HUES48 (cell line): ENCODE measurements around the gene IDUA.

Experiments
- H3K27ac ChIP-seq: one replicate; pipeline ENCODE4 v1.7.0; 2013; ENCODE audit warnings: low read depth, low read length, inconsistent platforms
- H3K27me3 ChIP-seq: 2 replicates; pipeline ENCODE4 v1.6.1; 2013; ENCODE audit warnings: mild to moderate bottlenecking, low read length; ENCODE audit not compliant: control insufficient read depth, insufficient read depth
- H3K36me3 ChIP-seq: 2 replicates; pipeline ENCODE4 v1.6.1; 2013; ENCODE audit warnings: low read length; ENCODE audit not compliant: control insufficient read depth, insufficient read depth
- H3K4me1 ChIP-seq: 2 replicates; pipeline ENCODE4 v1.6.1; 2013; ENCODE audit warnings: mild to moderate bottlenecking, low read length; ENCODE audit not compliant: control insufficient read depth, insufficient read depth
- H3K4me3 ChIP-seq: 2 replicates; pipeline ENCODE4 v1.5.1; 2013; ENCODE audit warnings: mild to moderate bottlenecking, low read depth, low read length
- H3K9ac ChIP-seq: 2 replicates; pipeline ENCODE4 v1.6.1; 2013; ENCODE audit warnings: mild to moderate bottlenecking, low read depth, low read length, moderate library complexity
- H3K9me3 ChIP-seq: 2 replicates; pipeline ENCODE4 v1.6.1; 2013; ENCODE audit warnings: low read length; ENCODE audit not compliant: control insufficient read depth, insufficient read depth

The IDUA gene

GRCh38 chr4:950136-951020, 36.5 kb upstream of the IDUA start:
- Histone ChIP-seq H3K9ac (no peak overlapping the region), H3K9me3 (no peaks in the 10 kb centered on the region), H3K4me1 (peaks cover 4% of the 10 kb centered on the region; the same call in 1 of the 2 replicates), H3K36me3 (no peaks in the 10 kb centered on the region), H3K4me3 (no peak overlapping the region), H3K27ac (no peak overlapping the region), H3K27me3 (no peaks in the 10 kb centered on the region)

- no peaks in the 10 kb centered on the region for H3K9me3 ChIP-seq
- H3K9ac ChIP-seq, result no peak overlapping the region
- H3K4me3 ChIP-seq, result no peak overlapping the region
- H3K4me1 ChIP-seq, result no peaks in the 10 kb centered on the region
- H3K27me3 ChIP-seq, result no peaks in the 10 kb centered on the region
- H3K27ac ChIP-seq, result no peak overlapping the region
- H3K36me3 ChIP-seq, result no peaks in the 10 kb centered on the region
Observed at GRCh38 chr4:951186-951585, 35.7 kb upstream of the IDUA start.

- Histone ChIP-seq H3K4me1 (no peaks in the 10 kb centered on the region), H3K27me3 (no peaks in the 10 kb centered on the region), H3K4me3 (no peak overlapping the region), H3K27ac (no peak overlapping the region), H3K9ac (no peak overlapping the region), H3K9me3 (no peaks in the 10 kb centered on the region), H3K36me3 (no peaks in the 10 kb centered on the region)
Observed at GRCh38 chr4:951594-952468, 35.0 kb upstream of the IDUA start.

- no peak overlapping the region for H3K9ac ChIP-seq
Observed at GRCh38 chr4:952881-953573, 33.8 kb upstream of the IDUA start.

GRCh38 chr4:953574-953915, 33.3 kb upstream of the IDUA start:
- no peak overlapping the region for H3K9ac ChIP-seq
- no peaks in the 10 kb centered on the region for H3K27me3 ChIP-seq
- H3K27ac ChIP-seq, result no peak overlapping the region
- H3K4me3 ChIP-seq, result no peak overlapping the region
- no peaks in the 10 kb centered on the region for H3K36me3 ChIP-seq
- no peaks in the 10 kb centered on the region for H3K4me1 ChIP-seq
- H3K9me3 ChIP-seq, result no peaks in the 10 kb centered on the region

More at GRCh38 chr4:952881-953573, 33.8 kb upstream of the IDUA start:
- no peak overlapping the region for H3K27ac ChIP-seq
- no peaks in the 10 kb centered on the region for H3K4me1 ChIP-seq
- no peak overlapping the region for H3K4me3 ChIP-seq
- H3K9me3 ChIP-seq, result no peaks in the 10 kb centered on the region
- no peaks in the 10 kb centered on the region for H3K27me3 ChIP-seq
- no peaks in the 10 kb centered on the region for H3K36me3 ChIP-seq

- no peaks in the 10 kb centered on the region for H3K9me3 ChIP-seq
- no peak overlapping the region for H3K4me3 ChIP-seq
- no peaks in the 10 kb centered on the region for H3K27me3 ChIP-seq
- H3K27ac ChIP-seq, result no peak overlapping the region
- H3K9ac ChIP-seq, result no peak overlapping the region
- H3K36me3 ChIP-seq, result no peaks in the 10 kb centered on the region
- no peaks in the 10 kb centered on the region for H3K4me1 ChIP-seq
Observed at GRCh38 chr4:954211-955020, 32.4 kb upstream of the IDUA start.

- H3K4me1 ChIP-seq, result no peaks in the 10 kb centered on the region
- H3K36me3 ChIP-seq, result peaks cover 3% of the 10 kb centered on the region; the same call in 1 of the 2 replicates
- H3K4me3 ChIP-seq, result no peak overlapping the region
- H3K27me3 ChIP-seq, result no peaks in the 10 kb centered on the region
- no peak overlapping the region for H3K27ac ChIP-seq
- no peak overlapping the region for H3K9ac ChIP-seq
- no peaks in the 10 kb centered on the region for H3K9me3 ChIP-seq
Observed at GRCh38 chr4:955161-955921, 31.5 kb upstream of the IDUA start.

- no peaks in the 10 kb centered on the region for H3K9me3 ChIP-seq
- no peaks in the 10 kb centered on the region for H3K27me3 ChIP-seq
- no peak overlapping the region for H3K9ac ChIP-seq
- H3K36me3 ChIP-seq, result peaks cover 3% of the 10 kb centered on the region; the same call in 1 of the 2 replicates
- no peak overlapping the region for H3K4me3 ChIP-seq
- H3K4me1 ChIP-seq, result no peaks in the 10 kb centered on the region
- H3K27ac ChIP-seq, result no peak overlapping the region
Observed at GRCh38 chr4:955931-956381, 30.9 kb upstream of the IDUA start.

- Histone ChIP-seq H3K27me3 (no peaks in the 10 kb centered on the region), H3K4me3 (no peak overlapping the region)
Observed at GRCh38 chr4:956531-957230, 30.2 kb upstream of the IDUA start.

More at GRCh38 chr4:956531-957230, 30.2 kb upstream of the IDUA start:
- Histone ChIP-seq H3K36me3 (peaks cover 3% of the 10 kb centered on the region; the same call in 1 of the 2 replicates), H3K9me3 (no peaks in the 10 kb centered on the region), H3K4me1 (no peaks in the 10 kb centered on the region), H3K27ac (no peak overlapping the region), H3K9ac (no peak overlapping the region)
